Stomach (tissue), 9 donors: ENCODE results near the gene FASTKD1. TPM values are rescaled to one million over a fixed set of nuclear protein-coding genes. Genes with fewer than 3 reads are reported as not detected.

Source experiments
- DNase-seq, 2 donors: peaks; one replicate each; pipeline versions ENCODE4 v3.0.0 to v3.0.0-alpha.2; 2013 to 2019
- H3K27ac ChIP-seq, 5 donors: fragments of 200-600 bp in 4 of 5; sonication (generic) in 4 of 5; one replicate each; pipeline ENCODE4 v1.5.1; 2013 to 2019; ENCODE audit warnings: mild to moderate bottlenecking in 1 of 5, moderate library complexity in 1 of 5
- H3K27me3 ChIP-seq, 3 donors: fragments of 200-600 bp; sonication (generic); one replicate each; pipeline ENCODE4 v1.5.1; 2017 to 2019; ENCODE audit warnings: mixed run types in 1 of 3
- H3K36me3 ChIP-seq, 4 donors: fragments of 200-600 bp; sonication (generic); 1 replicate in 3 of 4; 2 replicates in 1 of 4; pipeline ENCODE4 v1.5.1; 2016 to 2019
- H3K4me1 ChIP-seq, 4 donors: fragments of 200-600 bp; sonication (generic); one replicate each; pipeline ENCODE4 v1.5.1; 2016 to 2019
- H3K4me3 ChIP-seq, 4 donors: fragments of 200-600 bp; sonication (generic) in 3 of 4; one replicate each; pipeline ENCODE4 v1.5.1; 2016 to 2019; ENCODE audit warnings: mild to moderate bottlenecking in 1 of 4
- H3K9me3 ChIP-seq, 4 donors: fragments of 200-600 bp; sonication (generic); one replicate each; pipeline ENCODE4 v1.5.1; 2016 to 2019
- EP300 ChIP-seq: sonication (generic); formaldehyde crosslinking; IDR thresholded peaks from one replicate; pipeline ENCODE4 v1.6.1; 2017; ENCODE audit warnings: antibody characterized with exemption
- POLR2A ChIP-seq, 4 donors: fragments of 450-650 bp; IDR thresholded peaks; one replicate each; pipeline ENCODE4 v1.6.1; 2016; ENCODE audit warnings: antibody characterized with exemption in 4 of 4, control low read depth in 2 of 4, mild to moderate bottlenecking in 1 of 4, moderate library complexity in 1 of 4
- POLR2AphosphoS5 ChIP-seq, 3 donors: sonication (generic); formaldehyde crosslinking; IDR thresholded peaks; one replicate each; pipeline ENCODE4 v1.6.1; 2016; ENCODE audit warnings: antibody characterized with exemption in 3 of 3
- WGBS, 5 donors: extraction: QIAGEN DNeasy Blood & Tissue Kit in 3 of 5; methylation state at CpG; one replicate each; pipeline versions ENCODE4 v1.1.5 to v1.1.7; 2013 to 2018; 5-methylcytosine and 5-hydroxymethylcytosine counted together
- intact Hi-C: fragments of 100-400 bp; cut with DNase I; formaldehyde crosslinking; loops from one replicate; pipeline ENCODE4 v1.15.1; 2023; ENCODE audit warnings: low total_unique reads
- polyA plus RNA-seq, 3 donors: library from polyadenylated mRNA; stranded (reverse); fragments of 200-250 nt; gene quantifications; one replicate each; pipeline ENCODE4 v1.2.3, GENCODE V29; 2013
- total RNA-seq, 5 donors: library from RNA; depleted of rRNA; stranded (reverse); fragments of >200 nt; gene quantifications; one replicate each; pipeline versions ENCODE4 v1.1.0 to v1.2.3, GENCODE V29; 2014 to 2016
- TF ChIP-seq, protein P1 (sequence below), 7 experiments: fragments of 450-650 bp in 4 of 7; fragments of 200-600 bp in 3 of 7; sonication (generic) in 3 of 7; IDR thresholded peaks; one replicate each; pipeline ENCODE4 v1.5.1; 2016 to 2019; ENCODE audit warnings: antibody characterized with exemption in 7 of 7, control low read depth in 2 of 7, mild to moderate bottlenecking in 1 of 7
- donor health status: healthy with polysubstance abuse.
- donor health status: Bipolar disorder and iron deficiency.
- donor health status: healthy.

FASTKD1 gene
- total and polyA plus RNA-seq, 8 donors: 4.0 to 37.2 (median 21.2) TPM

DNA sequence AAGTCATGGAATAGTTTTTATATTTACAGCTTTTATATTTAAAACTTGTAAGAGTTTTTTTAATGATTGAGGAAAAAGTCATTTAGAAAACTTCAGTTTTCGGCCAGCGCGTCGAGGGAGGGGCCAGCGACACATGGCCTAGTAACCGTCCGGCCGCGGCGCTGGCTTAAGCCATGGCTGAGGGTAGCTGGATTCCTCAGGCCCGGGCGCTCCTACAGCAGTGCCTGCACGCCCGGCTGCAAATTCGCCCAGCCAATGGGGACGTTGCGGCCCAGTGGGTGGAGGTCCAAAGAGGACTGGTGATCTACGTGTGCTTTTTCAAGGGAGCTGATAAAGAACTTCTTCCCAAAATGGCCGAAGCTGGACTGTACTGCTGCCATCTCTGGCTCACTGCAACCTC lies 69.0 kb downstream of the FASTKD1 start:
- Histone ChIP-seq H3K27ac (no peak overlapping the region), H3K9me3 (no peaks in the 10 kb centered on the region), H3K36me3 (peaks cover 3 to 55% (median 43%) of the 10 kb centered on the region in 4 donors), H3K27me3 (no peaks in the 10 kb centered on the region), H3K4me1 (peaks cover 0 to 20% (median 6%) of the 10 kb centered on the region in 4 donors), H3K4me3 (no peak overlapping the region)
- no peak for DNase-seq
- TF ChIP-seq EP300 (no peak), POLR2AphosphoS5 (IDR thresholded peaks at IDR 0.05) (no peak), POLR2A (IDR thresholded peaks at IDR 0.05) (no peak)
- TF ChIP-seq, protein P1, sequence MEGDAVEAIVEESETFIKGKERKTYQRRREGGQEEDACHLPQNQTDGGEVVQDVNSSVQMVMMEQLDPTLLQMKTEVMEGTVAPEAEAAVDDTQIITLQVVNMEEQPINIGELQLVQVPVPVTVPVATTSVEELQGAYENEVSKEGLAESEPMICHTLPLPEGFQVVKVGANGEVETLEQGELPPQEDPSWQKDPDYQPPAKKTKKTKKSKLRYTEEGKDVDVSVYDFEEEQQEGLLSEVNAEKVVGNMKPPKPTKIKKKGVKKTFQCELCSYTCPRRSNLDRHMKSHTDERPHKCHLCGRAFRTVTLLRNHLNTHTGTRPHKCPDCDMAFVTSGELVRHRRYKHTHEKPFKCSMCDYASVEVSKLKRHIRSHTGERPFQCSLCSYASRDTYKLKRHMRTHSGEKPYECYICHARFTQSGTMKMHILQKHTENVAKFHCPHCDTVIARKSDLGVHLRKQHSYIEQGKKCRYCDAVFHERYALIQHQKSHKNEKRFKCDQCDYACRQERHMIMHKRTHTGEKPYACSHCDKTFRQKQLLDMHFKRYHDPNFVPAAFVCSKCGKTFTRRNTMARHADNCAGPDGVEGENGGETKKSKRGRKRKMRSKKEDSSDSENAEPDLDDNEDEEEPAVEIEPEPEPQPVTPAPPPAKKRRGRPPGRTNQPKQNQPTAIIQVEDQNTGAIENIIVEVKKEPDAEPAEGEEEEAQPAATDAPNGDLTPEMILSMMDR (IDR thresholded peaks at IDR 0.05): no peak
- 94 to 99% (median 98%) methylated on average over 15 to 19 of the region's 19 CpGs for WGBS, 5 donors
- intact Hi-C loops: no loop called here

DNA sequence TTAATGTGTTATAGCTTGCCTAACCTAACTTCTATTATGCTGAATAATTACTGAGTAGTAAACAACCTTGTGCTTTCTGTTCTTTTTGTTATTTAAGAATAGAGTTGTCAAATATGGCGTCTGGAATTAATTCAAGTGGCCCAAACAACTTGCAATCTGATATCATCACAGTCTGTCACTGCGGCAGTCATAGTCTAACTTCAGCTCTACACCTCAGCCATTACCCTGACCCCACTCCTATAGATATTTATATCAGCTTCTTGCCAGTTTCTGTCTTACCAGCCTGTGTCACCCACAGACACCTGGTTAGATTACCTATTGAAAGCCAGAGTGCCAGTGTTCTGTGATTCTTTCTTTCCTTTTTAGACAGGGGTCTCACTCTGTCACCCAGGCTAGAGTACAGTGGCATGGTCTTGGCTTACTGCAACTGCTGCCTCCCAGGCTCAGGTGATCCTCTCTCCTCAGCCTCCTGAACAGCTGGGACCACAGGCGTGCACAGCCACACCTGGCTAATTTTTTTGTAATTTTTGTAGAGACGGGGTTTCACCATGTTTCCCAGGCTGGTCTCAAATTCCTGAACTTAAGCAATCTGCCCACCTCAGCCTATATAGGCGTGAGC lies 78.2 kb downstream of the FASTKD1 start:
- H3K27ac ChIP-seq: no peak overlapping the region
- WGBS, 5 donors: 95 to 98% (median 97%) methylated on average over 5 of the region's 5 CpGs
- no peaks in the 10 kb centered on the region for H3K4me1 ChIP-seq
- intact Hi-C loops: no loop called here
- no peaks in the 10 kb centered on the region for H3K9me3 ChIP-seq
- no peak for TF ChIP-seq POLR2A (IDR thresholded peaks at IDR 0.05)
- TF ChIP-seq EP300: no peak
- H3K36me3 ChIP-seq: peaks cover 2 to 67% (median 39%) of the 10 kb centered on the region in 4 donors
- DNase-seq: no peak
- H3K27me3 ChIP-seq: no peaks in the 10 kb centered on the region
- H3K4me3 ChIP-seq: no peak overlapping the region

DNA sequence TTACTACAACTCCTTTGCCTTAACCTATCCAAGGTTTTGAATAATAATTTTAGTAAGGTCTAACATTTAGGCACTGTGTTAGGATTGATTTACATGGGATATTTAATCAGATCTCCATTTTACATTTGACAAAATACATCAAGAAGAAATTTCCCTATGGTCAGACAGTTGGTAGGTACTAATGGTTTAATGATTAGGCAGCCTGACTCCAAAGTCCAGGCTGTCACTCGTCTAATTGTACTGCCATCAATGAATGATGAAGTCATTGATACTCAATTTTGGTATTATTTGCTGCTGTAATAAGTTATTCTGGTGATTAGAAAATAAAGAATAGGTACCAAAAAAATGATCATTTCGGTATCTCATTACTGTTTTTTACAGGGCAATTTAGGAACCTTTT lies 80.3 kb downstream of the FASTKD1 start:
- H3K27ac ChIP-seq: no peak overlapping the region
- intact Hi-C loops: no loop called here
- H3K9me3 ChIP-seq: no peaks in the 10 kb centered on the region
- H3K4me1 ChIP-seq: no peaks in the 10 kb centered on the region
- H3K27me3 ChIP-seq: no peaks in the 10 kb centered on the region
- H3K36me3 ChIP-seq: peaks cover 1 to 59% (median 36%) of the 10 kb centered on the region in 4 donors
- TF ChIP-seq EP300: no peak
- no peak for TF ChIP-seq POLR2A (IDR thresholded peaks at IDR 0.05)
- TF ChIP-seq, protein P1 (IDR thresholded peaks at IDR 0.05): no peak
- no peak for TF ChIP-seq POLR2AphosphoS5 (IDR thresholded peaks at IDR 0.05)
- WGBS, 5 donors: 73 to 85% (median 84%) methylated on average over 2 of the region's 2 CpGs
- H3K4me3 ChIP-seq: no peak overlapping the region
- no peak for DNase-seq

DNA sequence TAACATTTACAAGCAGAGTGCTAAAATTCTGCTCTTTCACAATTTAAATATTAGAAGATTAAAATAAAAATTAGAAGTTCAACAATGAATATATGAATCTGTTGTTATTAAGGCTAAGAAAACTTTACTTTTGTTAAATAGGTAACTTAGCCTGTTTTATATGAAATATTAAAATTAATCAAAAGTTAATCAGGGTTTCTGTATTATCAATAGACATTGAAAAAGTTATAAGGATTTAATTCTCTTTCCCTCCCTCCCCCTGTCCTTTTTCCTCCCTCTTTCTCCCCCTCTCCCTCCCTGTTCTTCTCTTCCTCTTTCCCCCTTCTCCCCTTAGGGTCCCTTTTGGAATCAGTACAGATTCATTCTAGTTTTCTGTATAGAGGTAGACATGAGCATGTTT lies 82.3 kb downstream of the FASTKD1 start:
- DNase-seq: no peak
- no peak for TF ChIP-seq POLR2AphosphoS5 (IDR thresholded peaks at IDR 0.05)
- no peak for TF ChIP-seq EP300
- TF ChIP-seq POLR2A (IDR thresholded peaks at IDR 0.05): no peak
- TF ChIP-seq, protein P1 (IDR thresholded peaks at IDR 0.05): no peak
- Histone ChIP-seq H3K36me3 (peaks cover 5 to 59% (median 39%) of the 10 kb centered on the region in 4 donors), H3K4me3 (no peak overlapping the region), H3K27ac (no peak overlapping the region), H3K9me3 (no peaks in the 10 kb centered on the region), H3K4me1 (no peaks in the 10 kb centered on the region), H3K27me3 (no peaks in the 10 kb centered on the region)
- intact Hi-C loops: no loop called here

DNA sequence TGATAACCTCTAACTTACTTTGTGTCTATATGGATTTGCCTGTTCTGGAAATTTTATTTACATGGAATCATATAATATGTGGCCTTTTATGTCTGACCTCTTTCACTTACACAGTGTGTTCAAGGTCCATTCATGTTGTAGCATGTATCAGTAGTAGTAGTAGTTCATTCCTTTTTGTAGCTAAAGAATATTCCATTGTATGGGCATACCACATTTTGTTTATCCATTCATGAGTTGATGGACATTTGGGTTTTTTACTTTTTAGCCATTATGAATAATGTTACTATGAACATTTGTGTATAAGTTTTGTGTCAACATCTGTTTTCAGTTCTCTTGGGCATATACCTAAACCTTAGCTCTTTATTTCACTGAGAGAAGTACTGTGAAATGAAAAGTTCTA lies 82.8 kb downstream of the FASTKD1 start:
- TF ChIP-seq, protein P1 (IDR thresholded peaks at IDR 0.05): no peak
- no peak for TF ChIP-seq EP300
- TF ChIP-seq POLR2AphosphoS5 (IDR thresholded peaks at IDR 0.05): no peak
- no peak for TF ChIP-seq POLR2A (IDR thresholded peaks at IDR 0.05)
- peaks cover 5 to 59% (median 40%) of the 10 kb centered on the region in 4 donors for H3K36me3 ChIP-seq
- no peaks in the 10 kb centered on the region for H3K27me3 ChIP-seq
- no peaks in the 10 kb centered on the region for H3K9me3 ChIP-seq
- no peak overlapping the region for H3K4me3 ChIP-seq
- no peaks in the 10 kb centered on the region for H3K4me1 ChIP-seq
- intact Hi-C loops: no loop called here
- no peak overlapping the region for H3K27ac ChIP-seq
- no peak for DNase-seq
